ENCODE measurements around the gene RTN4.

Gene RTN4

GRCh38 chr2:54966837-54967236 is 83.4 kb downstream of the RTN4 start:
- no peak for FAIRE-seq

DNA sequence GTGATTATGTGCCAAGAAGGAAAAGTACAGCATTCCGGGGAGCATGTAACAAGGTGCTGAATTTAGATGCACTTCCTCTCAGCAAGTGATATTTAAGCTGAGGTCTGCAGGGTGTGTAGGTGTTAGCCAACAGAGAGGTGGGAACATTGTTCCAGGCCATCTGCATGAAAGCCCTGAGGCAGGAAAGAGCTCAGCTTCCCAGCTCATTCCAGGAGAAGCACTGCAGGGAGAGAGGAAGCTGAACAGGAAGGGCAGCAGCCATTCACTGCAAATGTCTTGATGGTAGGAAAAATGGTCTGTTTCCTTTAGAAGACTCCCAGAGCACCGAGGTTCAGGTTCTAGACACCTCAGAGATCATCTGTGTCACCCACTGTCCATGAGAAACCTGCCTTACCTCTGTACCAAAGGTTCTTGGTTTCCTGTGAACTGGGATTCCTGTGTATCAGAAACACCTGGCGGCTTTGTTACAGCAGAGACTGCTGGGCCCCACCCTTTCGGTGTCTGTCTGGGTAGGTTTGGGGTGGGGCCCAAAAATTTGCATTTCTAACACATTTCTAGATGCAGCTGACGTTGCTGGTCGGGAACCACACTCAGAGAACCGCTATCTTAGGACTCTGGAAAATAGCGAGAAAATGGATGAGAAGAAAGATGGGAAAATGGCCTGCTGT is 84.0 kb downstream of the RTN4 start:
- FAIRE-seq = no peak

DNA sequence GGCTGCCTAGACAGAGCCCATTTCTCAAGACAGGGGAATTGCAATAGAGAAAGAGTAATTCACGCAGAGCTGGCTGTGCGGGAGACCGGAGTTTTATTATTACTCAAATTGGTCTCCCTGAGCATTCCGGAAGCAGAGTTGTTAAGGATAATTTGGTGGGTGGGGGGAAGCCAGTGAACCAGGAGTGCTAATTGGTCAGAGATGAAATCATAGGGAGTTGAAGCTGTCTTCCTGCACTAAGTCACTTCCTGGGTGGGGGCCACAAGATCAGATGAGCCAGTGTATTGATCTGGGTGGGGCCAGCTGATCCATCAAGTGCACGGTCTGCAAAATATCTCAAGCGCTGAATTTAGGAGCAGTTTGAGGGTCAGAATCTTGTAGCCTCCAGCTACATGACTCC is 84.8 kb downstream of the RTN4 start:
- FAIRE-seq = no peak

DNA sequence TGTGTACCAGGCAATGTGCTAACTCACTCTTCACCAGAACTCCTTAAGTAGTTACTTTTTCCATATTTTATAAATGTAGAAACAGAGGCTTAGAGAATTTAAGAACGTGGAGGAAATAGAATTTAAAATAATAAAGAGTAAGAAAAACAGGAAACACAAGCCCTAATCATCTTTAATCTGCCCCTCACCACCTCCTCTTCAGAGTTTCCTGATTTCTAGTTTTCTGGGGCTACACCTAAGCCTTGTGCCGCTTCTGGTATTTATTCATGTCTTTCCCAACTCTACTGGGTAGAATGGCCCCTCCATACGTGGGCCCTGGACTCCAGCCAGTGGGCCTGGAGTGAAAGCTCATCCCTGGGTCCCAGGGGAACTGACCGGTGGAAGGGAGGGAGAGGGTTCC is 85.4 kb downstream of the RTN4 start:
- FAIRE-seq = no peak

GRCh38 chr2:54964271-54964670 is 86.0 kb downstream of the RTN4 start:
- no peak for FAIRE-seq

DNA sequence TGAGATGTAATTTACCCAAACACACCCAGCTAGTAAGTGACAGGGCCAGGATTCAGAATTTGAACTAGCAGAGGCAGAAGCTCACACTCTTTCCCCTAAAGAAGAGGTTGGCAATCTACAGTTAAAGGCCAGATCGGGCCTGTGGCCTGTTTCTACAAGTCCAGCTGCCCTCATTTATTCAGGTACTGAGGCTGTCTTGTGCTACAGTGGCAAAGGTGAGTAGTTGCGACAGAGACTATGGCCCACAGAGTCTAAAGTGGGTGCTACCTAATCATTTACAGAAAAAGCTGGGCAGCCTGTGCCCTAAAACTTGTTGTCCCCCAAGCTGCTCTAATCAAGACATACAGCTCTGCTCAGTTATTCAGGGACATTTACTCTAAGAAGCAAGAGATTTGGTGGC is 86.8 kb downstream of the RTN4 start:
- FAIRE-seq = no peak

DNA sequence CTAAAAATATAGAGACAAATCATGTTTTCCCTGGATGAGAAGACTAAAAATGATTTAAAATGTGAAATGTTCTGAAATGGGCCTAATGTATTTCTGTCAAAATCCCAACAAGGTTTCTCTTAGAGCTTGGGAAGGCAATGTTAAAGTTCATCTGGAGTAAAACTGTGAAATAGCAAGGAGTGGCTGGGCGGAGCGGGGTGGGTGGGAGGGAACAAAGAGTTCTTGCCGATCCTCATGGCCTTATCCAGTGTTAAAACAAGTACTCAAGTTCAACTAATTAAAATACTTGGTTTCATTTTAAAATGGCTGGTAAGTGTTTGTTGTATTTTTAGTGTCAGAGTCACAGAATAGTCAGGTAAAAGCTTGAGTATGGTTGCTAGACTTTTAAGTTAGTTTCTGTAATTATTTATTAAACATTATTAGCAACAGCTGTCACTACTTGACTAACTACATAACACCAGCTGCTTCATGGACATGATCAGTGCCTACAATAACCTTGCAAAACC is 87.3 kb downstream of the RTN4 start:
- no peak for FAIRE-seq

- no peak for FAIRE-seq
Observed at GRCh38 chr2:54962511-54962910, 87.7 kb downstream of the RTN4 start.

- no peak for FAIRE-seq
Observed at GRCh38 chr2:54960164-54960563, 90.1 kb downstream of the RTN4 start.

DNA sequence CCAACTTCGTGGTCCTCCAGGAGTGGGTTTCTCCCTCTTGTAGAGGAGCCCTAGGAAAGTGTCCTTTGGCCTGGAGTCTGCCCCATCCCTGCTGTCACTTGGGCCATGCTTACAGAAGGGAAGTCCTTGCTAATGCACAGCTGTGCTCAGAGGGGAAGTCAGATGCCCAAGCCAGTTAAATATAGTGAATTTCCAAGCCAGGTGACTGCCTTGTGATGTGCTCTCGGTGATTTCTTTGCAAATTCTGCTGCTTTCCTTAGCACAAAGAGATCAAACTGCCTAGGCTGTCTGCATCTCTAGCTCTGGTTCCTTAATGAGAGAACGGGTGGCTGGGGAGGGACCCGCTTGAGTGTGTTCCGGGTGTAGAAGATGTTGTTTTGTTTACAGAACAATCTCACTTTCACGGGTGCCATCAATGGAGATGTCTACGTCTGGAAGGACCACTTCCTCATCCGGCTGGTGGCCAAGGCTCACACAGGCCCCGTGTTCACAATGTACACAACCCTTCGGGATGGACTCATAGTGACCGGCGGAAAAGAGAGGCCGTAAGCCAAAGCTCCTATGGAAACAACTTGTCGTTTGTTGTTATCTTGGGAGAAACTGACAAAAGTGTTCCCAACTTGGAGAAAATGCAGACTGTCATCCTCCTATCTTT is 91.4 kb downstream of the RTN4 start:
- FAIRE-seq = no peak

DNA sequence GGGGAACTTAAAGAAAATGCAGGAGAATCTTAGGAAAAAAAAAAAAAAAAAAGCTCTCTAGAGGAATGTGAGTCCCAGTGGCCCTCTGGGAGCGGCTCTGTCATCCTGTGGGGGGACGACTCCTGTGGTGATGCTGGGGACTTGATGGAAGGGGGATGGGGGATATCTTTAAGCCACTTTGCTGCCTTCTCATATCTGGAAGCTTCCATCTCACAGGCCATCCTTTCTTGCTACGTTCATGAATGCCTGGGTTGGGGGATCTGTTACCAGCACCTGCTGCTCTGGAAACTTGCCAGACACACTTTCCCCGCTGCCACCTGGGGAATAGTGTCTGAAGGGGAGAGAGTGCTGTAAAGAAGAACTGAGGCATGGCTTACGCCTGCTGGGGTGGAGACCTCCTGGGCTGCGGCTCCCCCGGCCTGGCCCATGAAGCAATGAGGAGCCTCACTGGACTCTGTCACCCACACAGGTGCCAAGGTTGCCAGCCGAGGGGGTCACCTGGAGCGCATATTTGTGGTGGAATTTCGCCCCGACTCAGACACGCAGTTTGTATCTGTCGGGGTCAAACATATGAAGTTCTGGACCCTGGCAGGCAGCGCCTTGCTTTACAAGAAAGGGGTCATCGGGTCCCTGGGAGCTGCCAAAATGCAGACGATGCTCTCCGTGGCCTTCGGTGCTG is 92.8 kb downstream of the RTN4 start:
- FAIRE-seq = no peak

- FAIRE-seq = no peak
Observed at GRCh38 chr2:54956111-54956627, 94.1 kb downstream of the RTN4 start.

GRCh38 chr2:54955358-54956110 is 94.7 kb downstream of the RTN4 start:
- no peak for FAIRE-seq

DNA sequence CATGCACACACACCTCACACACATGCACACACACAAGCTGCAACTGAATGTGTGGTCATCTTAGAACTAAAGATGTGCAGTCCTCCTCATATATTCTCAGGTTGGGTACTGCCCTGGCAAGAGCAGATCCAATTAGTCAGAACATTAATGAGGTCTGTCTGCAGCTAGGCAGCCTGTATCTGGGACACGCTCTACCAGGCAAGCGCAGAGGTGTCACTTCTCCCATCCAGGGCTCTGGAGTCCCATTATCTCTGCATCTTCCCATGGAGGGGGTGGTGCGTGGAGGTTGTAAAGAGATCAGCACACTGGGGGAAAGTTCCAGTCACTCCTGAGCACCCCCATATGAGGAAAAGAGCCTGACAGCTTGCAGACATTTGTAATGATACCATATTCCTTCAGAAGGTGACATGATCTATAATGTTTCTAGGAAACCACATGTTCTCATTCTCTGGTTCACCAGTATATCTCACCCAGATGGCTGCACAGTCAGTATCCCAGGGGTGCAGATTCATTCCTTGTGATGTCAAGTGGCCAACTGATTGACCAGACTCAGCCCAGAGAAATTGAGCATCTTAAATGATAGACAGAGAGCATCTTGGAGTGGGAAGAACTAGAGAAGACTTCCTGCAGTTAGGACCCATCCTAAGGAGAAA is 95.4 kb downstream of the RTN4 start:
- no peak for FAIRE-seq

- no peak for FAIRE-seq
Observed at GRCh38 chr2:54954158-54954557, 96.1 kb downstream of the RTN4 start.

GRCh38 chr2:54952978-54953456 is 97.2 kb downstream of the RTN4 start:
- FAIRE-seq = no peak

DNA sequence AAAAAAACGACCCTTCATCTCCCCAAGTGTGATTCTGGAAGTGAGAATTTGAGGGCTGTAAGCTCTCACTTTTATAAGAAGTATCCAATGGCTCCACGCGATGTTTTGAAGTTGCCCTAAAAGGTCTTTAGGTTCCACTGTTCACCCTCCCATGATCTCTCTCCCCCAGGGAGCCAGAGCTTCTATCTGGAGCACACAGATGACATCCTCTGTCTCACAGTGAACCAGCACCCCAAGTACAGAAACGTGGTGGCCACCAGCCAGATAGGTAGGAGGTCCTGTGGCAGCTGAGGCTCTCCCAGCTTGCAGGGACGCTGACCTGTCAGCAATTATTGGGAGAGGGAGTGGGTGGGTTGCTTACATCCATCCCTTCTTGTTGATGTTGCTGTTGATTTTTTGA is 97.8 kb downstream of the RTN4 start:
- no peak for FAIRE-seq

- FAIRE-seq = no peak
Observed at GRCh38 chr2:54950811-54951210, 99.4 kb downstream of the RTN4 start.

- no peak for FAIRE-seq
Observed at GRCh38 chr2:54949431-54949830, 100.8 kb downstream of the RTN4 start.

DNA sequence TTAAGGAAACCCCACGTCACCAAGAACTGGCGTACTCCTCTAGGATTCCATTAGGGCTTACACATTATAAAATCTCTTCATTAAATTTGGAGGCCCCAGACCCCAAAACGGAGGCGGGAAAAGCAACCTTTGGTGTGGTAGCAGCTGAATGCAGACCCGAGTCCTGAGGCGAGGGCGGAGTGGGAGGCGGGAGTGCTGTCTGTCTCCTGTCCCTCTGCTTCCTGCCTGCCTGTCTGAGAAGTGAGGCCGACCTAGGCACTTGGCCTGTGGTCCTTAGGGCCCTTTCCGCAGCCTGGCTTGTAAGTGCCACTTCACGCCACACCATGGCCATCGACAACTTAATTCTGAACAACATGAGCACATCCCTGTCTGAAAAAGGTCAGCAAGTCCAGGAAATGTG is 102.1 kb downstream of the RTN4 start:
- no peak for FAIRE-seq

GRCh38 chr2:54947646-54948045 is 102.6 kb downstream of the RTN4 start:
- no peak for FAIRE-seq

- no peak for FAIRE-seq
Observed at GRCh38 chr2:54947136-54947535, 103.1 kb downstream of the RTN4 start.

All from G401.6 (cell line).